Measurements from ENCODE around the gene ITIH2.
"Not testable (repeated sequence)": the region's sequence is repeated elsewhere in the genome, so short reads cannot be mapped to it uniquely, and the experiment has no call there.

Gene ITIH2

GRCh38 chr10:7693194-7693593 lies 9.9 kb upstream of the ITIH2 start:
- not testable (repeated sequence) for H3K27me3 ChIP-seq (ENCODE audit: low read length); H3K79me2 ChIP-seq (ENCODE audit: insufficient read depth, low read length); H3K4me3 ChIP-seq (ENCODE audit: insufficient read depth, low read length, poor library complexity, severe bottlenecking); H2AFZ ChIP-seq (ENCODE audit: low read depth, low read length, severe bottlenecking); H3K27ac ChIP-seq (ENCODE audit: low read depth, low read length); H4K20me1 ChIP-seq (ENCODE audit: low read depth, low read length); H3F3A ChIP-seq (ENCODE audit: insufficient read depth); H3K36me3 ChIP-seq (ENCODE audit: low read length); H3K9ac ChIP-seq (ENCODE audit: low read length); H3K4me2 ChIP-seq (ENCODE audit: low read depth, low read length, poor library complexity, severe bottlenecking); H3K9me2 ChIP-seq (replicated peaks; ENCODE audit: insufficient read depth, low read length)
- peaks cover 18% of the 10 kb centered on the region; the same call in 1 of the 2 replicates for H3K9me3 ChIP-seq (ENCODE audit: insufficient read depth, low read length)

- TF ChIP-seq CTCF (IDR thresholded peaks at IDR 0.05; ENCODE audit: insufficient read depth, low read length, poor library complexity, severe bottlenecking) (no peak), EZH2phosphoT487 (conservative IDR thresholded peaks at IDR 0.05; ENCODE audit: low read length) (no peak)
- H3K4me2 ChIP-seq (ENCODE audit: low read depth, low read length, poor library complexity, severe bottlenecking): no peak overlapping the region
Measured at GRCh38 chr10:7696545-7696944, 6.6 kb upstream of the ITIH2 start.

GRCh38 chr10:7697426-7697825 lies 5.7 kb upstream of the ITIH2 start:
- no peaks in the 10 kb centered on the region for H3K27me3 ChIP-seq (ENCODE audit: low read length)
- H4K20me1 ChIP-seq (ENCODE audit: low read depth, low read length): no peaks in the 10 kb centered on the region
- H2AFZ ChIP-seq (ENCODE audit: low read depth, low read length, severe bottlenecking): no peak overlapping the region
- no peak overlapping the region for H3K4me2 ChIP-seq (ENCODE audit: low read depth, low read length, poor library complexity, severe bottlenecking)
- TF ChIP-seq EZH2phosphoT487 (conservative IDR thresholded peaks at IDR 0.05; ENCODE audit: low read length) (no peak), CTCF (IDR thresholded peaks at IDR 0.05; ENCODE audit: insufficient read depth, low read length, poor library complexity, severe bottlenecking) (no peak)
- H3K36me3 ChIP-seq (ENCODE audit: low read length): no peaks in the 10 kb centered on the region
- peaks cover 9% of the 10 kb centered on the region; the same call in 1 of the 2 replicates for H3K9me3 ChIP-seq (ENCODE audit: insufficient read depth, low read length)
- H3K9me2 ChIP-seq (replicated peaks; ENCODE audit: insufficient read depth, low read length): no peaks in the 10 kb centered on the region
- no peak overlapping the region for H3K9ac ChIP-seq (ENCODE audit: low read length)
- no peak overlapping the region for H3K27ac ChIP-seq (ENCODE audit: low read depth, low read length)
- no peaks in the 10 kb centered on the region for H3K79me2 ChIP-seq (ENCODE audit: insufficient read depth, low read length)
- H3K4me3 ChIP-seq (ENCODE audit: insufficient read depth, low read length, poor library complexity, severe bottlenecking): no peak overlapping the region
- H3F3A ChIP-seq (ENCODE audit: insufficient read depth): no peaks in the 10 kb centered on the region

More at GRCh38 chr10:7696545-7696944, 6.6 kb upstream of the ITIH2 start:
- Histone ChIP-seq H3K27ac (ENCODE audit: low read depth, low read length) (no peak overlapping the region), H3F3A (ENCODE audit: insufficient read depth) (no peaks in the 10 kb centered on the region), H3K4me3 (ENCODE audit: insufficient read depth, low read length, poor library complexity, severe bottlenecking) (no peak overlapping the region), H3K9me2 (replicated peaks; ENCODE audit: insufficient read depth, low read length) (no peaks in the 10 kb centered on the region), H3K9me3 (ENCODE audit: insufficient read depth, low read length) (peaks cover 18% of the 10 kb centered on the region; the same call in 1 of the 2 replicates), H3K36me3 (ENCODE audit: low read length) (no peaks in the 10 kb centered on the region), H3K79me2 (ENCODE audit: insufficient read depth, low read length) (no peaks in the 10 kb centered on the region), H3K9ac (ENCODE audit: low read length) (no peak overlapping the region), H2AFZ (ENCODE audit: low read depth, low read length, severe bottlenecking) (no peak overlapping the region), H3K27me3 (ENCODE audit: low read length) (no peaks in the 10 kb centered on the region), H4K20me1 (ENCODE audit: low read depth, low read length) (no peaks in the 10 kb centered on the region)

GRCh38 chr10:7700577-7701125 lies 2.5 kb upstream of the ITIH2 start:
- H3K9ac ChIP-seq (ENCODE audit: low read length): no peak overlapping the region
- H3K9me2 ChIP-seq (replicated peaks; ENCODE audit: insufficient read depth, low read length): no peaks in the 10 kb centered on the region
- no peaks in the 10 kb centered on the region for H4K20me1 ChIP-seq (ENCODE audit: low read depth, low read length)
- no peaks in the 10 kb centered on the region for H3K9me3 ChIP-seq (ENCODE audit: insufficient read depth, low read length)
- no peaks in the 10 kb centered on the region for H3K27me3 ChIP-seq (ENCODE audit: low read length)
- no peak overlapping the region for H3K4me2 ChIP-seq (ENCODE audit: low read depth, low read length, poor library complexity, severe bottlenecking)
- H3F3A ChIP-seq (ENCODE audit: insufficient read depth): no peaks in the 10 kb centered on the region
- H3K36me3 ChIP-seq (ENCODE audit: low read length): no peaks in the 10 kb centered on the region
- H3K27ac ChIP-seq (ENCODE audit: low read depth, low read length): no peak overlapping the region
- TF ChIP-seq CTCF (IDR thresholded peaks at IDR 0.05; ENCODE audit: insufficient read depth, low read length, poor library complexity, severe bottlenecking) (no peak), EZH2phosphoT487 (conservative IDR thresholded peaks at IDR 0.05; ENCODE audit: low read length) (no peak)
- no peak overlapping the region for H3K4me3 ChIP-seq (ENCODE audit: insufficient read depth, low read length, poor library complexity, severe bottlenecking)
- no peaks in the 10 kb centered on the region for H3K79me2 ChIP-seq (ENCODE audit: insufficient read depth, low read length)
- H2AFZ ChIP-seq (ENCODE audit: low read depth, low read length, severe bottlenecking): no peak overlapping the region
